Sigmoid colon (tissue), 4 donors: ENCODE measurements around the gene ACO2.
A peak's percentile ranks its signal among the peaks of the same experiment; 100 is the strongest.

ENCODE experiments used
- EP300 ChIP-seq, 4 donors: sonication (generic); formaldehyde crosslinking; IDR thresholded peaks; one replicate each; pipeline ENCODE4 v1.6.1; 2017; ENCODE audit warnings: antibody characterized with exemption in 4 of 4
- POLR2A ChIP-seq, 2 donors: fragments of 450-650 bp; IDR thresholded peaks; one replicate each; pipeline ENCODE4 v1.6.1; 2016; ENCODE audit warnings: antibody characterized with exemption in 2 of 2, mild to moderate bottlenecking in 2 of 2, moderate library complexity in 2 of 2
- TF ChIP-seq, protein P1 (sequence below), 4 experiments: fragments of 450-650 bp in 3 of 4; fragments of 200-600 bp in 1 of 4; IDR thresholded peaks; one replicate each; pipeline ENCODE4 v1.5.1; 2016 to 2019; ENCODE audit warnings: antibody characterized with exemption in 4 of 4, mild to moderate bottlenecking in 3 of 4, moderate library complexity in 2 of 4

DNA sequence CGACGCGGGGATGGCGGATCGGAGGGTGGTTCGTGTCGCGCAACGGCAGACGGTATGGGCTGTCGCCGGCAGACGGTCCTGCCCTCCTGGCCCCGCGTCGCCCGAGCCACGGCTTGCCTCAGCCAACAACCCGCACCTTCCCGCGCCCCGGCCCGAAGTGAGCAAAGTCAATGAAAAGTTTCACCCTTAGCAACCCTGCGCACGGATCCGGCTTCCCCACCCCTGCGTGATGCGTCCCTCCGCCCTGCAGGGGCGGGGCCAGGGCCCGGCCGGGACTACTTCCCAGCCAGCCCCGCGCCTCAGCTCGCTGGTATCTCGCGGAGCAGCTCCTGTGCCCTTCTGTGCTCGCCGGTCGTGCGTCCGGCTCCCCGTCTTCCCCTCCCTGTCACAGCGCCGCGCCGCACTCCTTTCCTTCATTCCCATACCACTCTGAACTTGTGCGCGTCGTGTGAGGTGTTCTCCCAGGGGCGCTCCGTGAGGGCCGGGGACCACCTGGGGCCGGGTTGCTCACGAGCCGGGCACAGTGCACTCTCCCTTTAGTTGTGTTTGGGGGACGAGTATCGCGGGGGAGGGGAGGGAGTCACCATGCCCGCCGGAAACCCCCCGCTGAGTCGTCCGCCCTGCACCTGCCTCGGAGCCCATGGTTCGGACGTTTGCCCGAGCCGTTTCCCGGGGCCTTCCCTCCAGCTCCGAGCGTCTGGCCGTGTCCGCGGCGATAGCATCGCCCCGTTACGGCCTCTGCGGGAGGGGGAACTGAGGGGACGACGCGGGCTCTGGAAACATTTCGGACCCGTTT, 22.1 kb upstream of the ACO2 start, which contains the start of gene TOB2:
- TF ChIP-seq, protein P1, sequence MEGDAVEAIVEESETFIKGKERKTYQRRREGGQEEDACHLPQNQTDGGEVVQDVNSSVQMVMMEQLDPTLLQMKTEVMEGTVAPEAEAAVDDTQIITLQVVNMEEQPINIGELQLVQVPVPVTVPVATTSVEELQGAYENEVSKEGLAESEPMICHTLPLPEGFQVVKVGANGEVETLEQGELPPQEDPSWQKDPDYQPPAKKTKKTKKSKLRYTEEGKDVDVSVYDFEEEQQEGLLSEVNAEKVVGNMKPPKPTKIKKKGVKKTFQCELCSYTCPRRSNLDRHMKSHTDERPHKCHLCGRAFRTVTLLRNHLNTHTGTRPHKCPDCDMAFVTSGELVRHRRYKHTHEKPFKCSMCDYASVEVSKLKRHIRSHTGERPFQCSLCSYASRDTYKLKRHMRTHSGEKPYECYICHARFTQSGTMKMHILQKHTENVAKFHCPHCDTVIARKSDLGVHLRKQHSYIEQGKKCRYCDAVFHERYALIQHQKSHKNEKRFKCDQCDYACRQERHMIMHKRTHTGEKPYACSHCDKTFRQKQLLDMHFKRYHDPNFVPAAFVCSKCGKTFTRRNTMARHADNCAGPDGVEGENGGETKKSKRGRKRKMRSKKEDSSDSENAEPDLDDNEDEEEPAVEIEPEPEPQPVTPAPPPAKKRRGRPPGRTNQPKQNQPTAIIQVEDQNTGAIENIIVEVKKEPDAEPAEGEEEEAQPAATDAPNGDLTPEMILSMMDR (IDR thresholded peaks at IDR 0.05), result no peak
- TF ChIP-seq EP300 (IDR thresholded peaks at IDR 0.05) (peak in 2 of 4 donors; percentile 48 to 88), POLR2A (IDR thresholded peaks at IDR 0.05) (peak; percentile 100)
